HepG2 (cell line): Measurements from ENCODE around the gene GPBAR1. TPM values are rescaled to one million over a fixed set of nuclear protein-coding genes. Genes with fewer than 3 reads are reported as not detected.
A peak's percentile ranks its signal among the peaks of the same experiment; 100 is the strongest.

ENCODE experiments used
- AFF4 ChIP-seq: sonication (generic); formaldehyde crosslinking; IDR thresholded peaks from 2 replicates; pipeline ENCODE4 v1.4.0; 2020; ENCODE audit warnings: missing genetic modification reagents
- GRHL1 ChIP-seq: sonication (generic); formaldehyde crosslinking; conservative IDR thresholded peaks from 2 replicates; pipeline ENCODE4 v1.8.0; 2022; ENCODE audit warnings: missing genetic modification reagents
- PAF1 ChIP-seq: IDR thresholded peaks from 2 replicates; pipeline ENCODE4 v1.6.1; 2016; ENCODE audit warnings: missing genetic modification reagents, missing compliant biosample characterization
- REST ChIP-seq, 2 experiments: IDR thresholded peaks; 2 replicates each; pipeline ENCODE4 v1.6.1; 2011 to 2012; ENCODE audit warnings: low read length in 2 of 2, borderline replicate concordance in 1 of 2, low read depth in 1 of 2, mild to moderate bottlenecking in 1 of 2, moderate library complexity in 1 of 2
- SNAPC4 ChIP-seq: sonication (generic); formaldehyde crosslinking; IDR thresholded peaks from 2 replicates; pipeline ENCODE4 v1.4.0; 2020; ENCODE audit warnings: mild to moderate bottlenecking, missing genetic modification reagents
- ZNF30 ChIP-seq: sonication (generic); formaldehyde crosslinking; IDR thresholded peaks from 2 replicates; pipeline ENCODE4 v1.5.0; 2020; ENCODE audit warnings: mild to moderate bottlenecking, missing genetic modification reagents
- ZNF577 ChIP-seq: sonication (generic); formaldehyde crosslinking; IDR thresholded peaks from 2 replicates; pipeline ENCODE4 v1.4.0; 2020; ENCODE audit warnings: mild to moderate bottlenecking, low read depth, missing genetic modification reagents, borderline replicate concordance
- ZNF639 ChIP-seq: conservative IDR thresholded peaks from 2 replicates; pipeline ENCODE4 v1.6.1; 2018; ENCODE audit warnings: missing genetic modification reagents
- ZNF670 ChIP-seq: sonication (generic); formaldehyde crosslinking; IDR thresholded peaks from 2 replicates; pipeline ENCODE4 v1.8.0; 2022; ENCODE audit warnings: mild to moderate bottlenecking, missing genetic modification reagents, borderline replicate concordance
- ZNF83 ChIP-seq: sonication (generic); formaldehyde crosslinking; IDR thresholded peaks from 2 replicates; pipeline ENCODE4 v1.4.0; 2020; ENCODE audit warnings: missing genetic modification reagents, mild to moderate bottlenecking, borderline replicate concordance
- polyA plus RNA-seq, 8 experiments: library from polyadenylated mRNA; depleted of rRNA in 3 of 8; stranded (reverse) in 7 of 8; unstranded in 1 of 8; fragments of >200 nt; fragmentation: Illumina TruSeq in 4 of 8; extraction: Trizol in 4 of 8; gene quantifications; 2 replicates each; pipeline versions ENCODE4 v1.2.1 to v1.2.3, GENCODE V29; 2011 to 2016; ENCODE audit warnings: low read depth in 4 of 8, missing spikeins in 1 of 8, mixed read lengths in 1 of 8; ENCODE audit not compliant: insufficient read depth in 1 of 8
- total RNA-seq, 5 experiments: library from RNA; depleted of rRNA; stranded (reverse); fragments of >200 nt; fragmentation: Illumina TruSeq; extraction: Trizol; gene quantifications; 2 replicates each; pipeline ENCODE4 v1.2.3, GENCODE V29; 2016; ENCODE audit warnings: low read depth in 1 of 5

GPBAR1 gene
- total and polyA plus RNA-seq, 2 of the 13 experiments (the other 11 are each of a cell fraction or from before 2014, with no cell fraction given), result 0.05 to 0.09 TPM

- TF ChIP-seq REST (IDR thresholded peaks at IDR 0.05; ENCODE audit: borderline replicate concordance in 1 of 2, low read depth in 1 of 2, low read length in 2 of 2) (no peak), ZNF30 (CRISPR knock-in tag) (no peak), AFF4 (CRISPR knock-in tag) (no peak), ZNF577 (no peak), ZNF83 (CRISPR knock-in tag) (peak; percentile 22; the same call in 1 of the 2 replicates), PAF1 (CRISPR knock-in tag) (no peak), ZNF670 (CRISPR knock-in tag) (no peak), SNAPC4 (CRISPR knock-in tag) (no peak), GRHL1 (CRISPR knock-in tag) (no peak; the same call in 1 of the 2 replicates), ZNF639 (CRISPR knock-in tag) (no peak)
Observed at GRCh38 chr2:218217360-218218267, 43.2 kb upstream of the GPBAR1 start (continued).
